Measurements from ENCODE around the gene ZNF532.

ZNF532 gene

DNA sequence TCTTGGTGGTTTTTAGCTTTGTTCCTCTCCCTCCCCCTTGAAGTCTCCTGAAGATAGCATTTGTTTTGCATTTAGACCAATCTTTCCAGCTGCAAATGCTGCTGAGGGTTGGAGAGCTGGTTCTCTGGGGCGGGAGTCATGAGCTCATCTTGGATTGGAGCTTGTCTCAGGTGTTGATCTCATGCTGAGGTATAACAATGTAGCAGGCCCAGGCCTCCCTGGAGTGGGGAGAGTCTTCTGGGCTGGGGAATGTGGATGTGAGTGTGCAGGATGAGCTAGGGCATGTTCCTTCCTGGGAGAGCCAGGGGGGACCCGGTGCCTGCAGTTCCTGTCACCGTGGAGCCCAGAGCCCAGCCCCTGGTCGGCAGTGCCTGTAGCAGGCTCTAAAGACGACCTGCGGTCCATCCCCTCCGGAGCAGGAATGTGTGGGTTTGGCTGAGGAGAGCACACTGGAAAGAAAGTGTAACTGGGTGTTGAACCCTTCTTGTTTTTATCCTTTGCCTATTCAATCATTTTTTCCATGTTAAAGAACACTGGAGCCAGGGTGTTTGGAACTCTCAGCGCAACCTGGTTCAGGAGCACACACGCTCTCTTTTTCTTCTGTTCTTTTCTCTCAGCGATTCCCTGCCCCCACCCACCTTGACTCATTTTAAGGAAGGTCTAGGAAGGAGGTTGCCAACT, 2.7 kb downstream of the ZNF532 start:
- no peak for DNase-seq (ENCODE audit: low read depth in 2 of 2)

DNA sequence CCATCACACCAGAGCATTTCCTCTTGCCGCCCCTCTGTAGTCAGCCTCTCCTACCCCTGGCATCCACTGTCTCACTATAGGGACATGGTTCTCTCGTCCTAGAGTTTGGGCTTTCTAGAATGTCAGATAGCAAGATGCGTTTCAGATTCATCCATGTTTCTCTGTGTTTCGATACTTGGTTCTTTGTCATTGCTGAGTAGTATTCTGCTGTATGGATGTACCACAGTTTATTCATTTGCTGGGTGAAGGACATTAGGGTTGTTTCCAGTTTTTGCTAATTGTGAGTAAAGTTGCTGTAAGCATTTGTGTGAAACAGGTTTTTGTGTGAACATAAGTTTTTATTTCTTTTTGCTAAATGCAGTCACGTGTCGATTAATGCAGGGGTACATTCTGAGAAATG, 3.8 kb downstream of the ZNF532 start:
- no peak for DNase-seq (ENCODE audit: low read depth in 2 of 2)

DNA sequence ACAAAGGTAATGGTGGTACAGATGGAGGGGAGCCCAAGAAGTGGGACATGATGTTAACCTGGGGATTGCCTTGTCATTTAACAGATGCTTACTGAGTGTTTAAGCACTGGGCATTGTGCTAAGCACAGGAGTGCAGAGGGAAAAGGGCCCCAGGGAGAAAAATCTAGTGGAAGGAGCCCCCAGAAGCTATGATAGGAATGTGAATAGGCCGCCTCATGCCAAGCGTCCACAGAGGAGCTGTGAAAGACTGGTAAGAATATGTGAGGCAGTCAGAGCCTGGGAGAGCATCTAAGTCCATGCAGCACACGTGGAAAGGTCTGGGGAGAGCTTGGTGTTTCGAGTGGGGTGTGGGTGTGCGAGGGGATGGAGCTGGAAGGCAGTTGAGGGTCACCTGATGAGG, 5.5 kb downstream of the ZNF532 start:
- DNase-seq (ENCODE audit: low read depth in 2 of 2) = no peak

DNA sequence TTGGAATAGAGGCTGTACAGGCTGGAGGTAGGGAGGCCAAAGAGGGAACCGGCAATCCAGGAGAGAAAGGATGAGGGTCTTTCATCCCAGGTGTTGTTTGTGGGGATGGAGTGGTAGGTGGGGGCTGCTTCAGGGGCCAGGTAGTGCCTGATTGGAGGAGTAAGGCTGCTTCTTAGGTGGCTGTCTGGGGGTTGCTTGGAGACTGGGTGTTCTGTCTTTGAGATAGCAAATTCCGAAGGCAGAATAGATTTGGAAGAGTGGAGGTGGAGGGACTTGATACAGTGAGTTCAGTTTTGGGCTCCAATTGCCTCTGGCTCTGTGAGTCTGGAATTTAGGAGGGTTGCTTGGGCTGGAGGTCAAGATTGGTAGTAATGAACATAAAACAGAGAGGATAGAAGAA, 5.9 kb downstream of the ZNF532 start:
- DNase-seq (ENCODE audit: low read depth in 2 of 2) = no peak

DNA sequence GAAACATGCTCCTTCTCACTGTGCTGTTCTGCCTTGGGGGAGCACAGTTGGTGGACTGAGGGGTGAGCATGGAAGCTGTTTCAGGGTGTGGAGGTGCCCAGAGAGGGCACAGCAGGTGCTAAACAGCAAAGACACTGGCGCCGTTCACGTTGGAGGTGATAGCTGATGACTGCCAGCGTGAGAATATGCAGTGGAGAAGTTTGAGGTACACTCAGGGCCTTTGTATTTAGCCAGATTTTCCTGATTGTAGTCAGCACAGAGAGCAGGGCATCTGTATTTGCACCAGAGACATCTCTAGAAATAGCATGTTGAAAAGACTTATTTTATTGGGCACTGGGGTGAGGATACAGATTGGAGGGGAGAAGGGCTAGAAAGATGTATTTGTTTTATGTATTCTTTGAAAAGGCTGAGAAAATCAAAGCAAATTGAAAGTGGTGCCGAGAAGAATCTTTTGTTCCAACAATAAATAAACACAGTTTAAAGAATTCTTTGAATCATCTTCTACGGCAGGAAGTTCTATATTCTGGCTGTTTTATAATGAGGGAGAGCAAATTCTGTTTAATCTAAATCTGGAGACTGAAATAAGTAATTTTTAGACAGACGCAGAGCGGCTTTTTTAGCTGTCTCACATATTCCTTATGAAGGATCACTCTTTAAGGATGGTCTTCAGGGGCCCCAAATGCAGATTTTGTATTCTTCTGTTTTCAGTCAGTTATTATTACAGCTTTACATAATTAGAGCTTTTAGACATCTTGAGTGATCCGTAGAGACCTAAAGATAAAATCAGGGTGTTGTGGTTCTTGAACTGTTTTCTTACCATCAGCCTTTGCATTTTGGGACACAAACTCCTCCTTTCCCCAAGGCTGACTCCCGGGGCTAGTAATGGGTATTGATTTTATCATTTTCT, 7.1 kb downstream of the ZNF532 start:
- DNase-seq (ENCODE audit: low read depth in 2 of 2) = no peak

DNA sequence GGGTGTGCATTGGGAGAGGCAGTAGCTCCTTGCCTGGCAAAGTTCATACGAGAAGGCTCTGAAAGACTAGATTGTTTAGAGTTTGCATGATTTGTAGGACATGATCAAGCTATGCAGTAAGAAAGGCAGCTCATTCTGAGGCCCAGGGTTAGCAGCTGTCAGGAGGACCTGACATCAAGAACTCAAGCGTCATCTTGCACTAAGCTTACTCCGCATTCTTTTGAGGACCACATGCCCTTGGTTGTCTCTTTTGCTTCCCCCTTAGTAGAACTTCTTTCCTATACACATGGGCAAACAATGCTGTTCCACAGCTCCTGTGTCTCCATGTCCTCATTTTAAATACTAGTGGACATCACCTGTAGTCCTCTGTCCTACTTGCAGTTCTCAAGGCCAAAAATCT, 14.0 kb downstream of the ZNF532 start:
- no peak for DNase-seq (ENCODE audit: low read depth in 2 of 2)

DNA sequence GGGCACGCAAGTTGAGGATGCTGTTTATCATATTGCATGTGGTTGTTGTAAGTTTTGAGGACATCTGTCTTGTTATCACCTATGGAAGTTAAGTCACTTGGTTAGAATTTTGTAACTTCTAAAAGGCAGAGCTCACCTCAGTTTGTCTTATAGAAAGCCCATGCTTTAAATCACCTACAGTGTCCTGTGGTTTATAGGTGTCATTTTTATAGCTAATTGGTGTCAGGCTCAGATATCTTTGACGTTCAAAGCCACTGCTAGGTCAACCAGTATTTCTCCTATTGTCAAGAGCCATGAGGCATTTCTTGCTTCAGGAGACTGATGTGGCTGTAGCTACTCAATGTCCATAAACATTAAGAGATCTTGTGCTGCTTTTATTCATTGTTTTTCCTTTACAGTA, 16.8 kb downstream of the ZNF532 start:
- DNase-seq (ENCODE audit: low read depth in 2 of 2) = no peak

DNA sequence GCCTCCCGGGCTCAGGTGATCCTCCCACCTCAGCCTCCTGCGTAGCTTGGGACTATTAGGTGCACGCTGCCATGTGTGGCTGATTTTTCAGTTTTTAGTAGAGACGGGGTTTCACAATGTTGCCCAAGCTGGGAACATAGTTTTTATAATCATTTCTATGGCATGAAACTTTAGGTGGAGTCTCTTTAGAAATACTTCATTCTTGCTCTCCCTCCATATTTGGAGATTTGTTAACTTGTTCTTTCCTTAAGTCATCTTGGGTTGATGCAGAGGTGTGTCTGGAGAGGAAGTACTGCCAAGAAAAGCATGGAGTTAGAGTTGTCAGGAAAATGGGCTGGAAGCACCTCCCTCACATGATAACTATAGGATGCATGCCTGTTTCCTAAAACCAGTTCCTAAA, 17.4 kb downstream of the ZNF532 start:
- no peak for DNase-seq (ENCODE audit: low read depth in 2 of 2)

DNA sequence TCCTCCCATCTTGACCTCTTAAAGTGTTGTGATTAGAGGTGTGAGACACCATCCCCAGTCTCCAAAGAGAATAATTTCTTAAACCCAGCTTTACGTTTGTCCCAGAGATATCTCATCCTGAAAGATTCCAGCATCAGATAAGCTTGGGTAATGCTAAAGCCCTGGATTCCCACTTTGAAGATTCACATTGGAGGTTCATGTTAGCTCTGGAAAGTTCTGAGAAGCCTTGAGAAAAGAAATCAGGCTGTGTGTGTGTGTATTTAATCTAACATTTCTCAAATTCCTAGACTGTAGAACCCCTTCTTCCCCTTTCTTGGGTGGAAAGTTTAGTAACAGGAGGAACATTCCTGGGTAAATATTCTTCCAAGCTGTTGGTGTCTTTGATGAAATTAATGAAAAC, 18.0 kb downstream of the ZNF532 start:
- no peak for DNase-seq (ENCODE audit: low read depth in 2 of 2)

DNA sequence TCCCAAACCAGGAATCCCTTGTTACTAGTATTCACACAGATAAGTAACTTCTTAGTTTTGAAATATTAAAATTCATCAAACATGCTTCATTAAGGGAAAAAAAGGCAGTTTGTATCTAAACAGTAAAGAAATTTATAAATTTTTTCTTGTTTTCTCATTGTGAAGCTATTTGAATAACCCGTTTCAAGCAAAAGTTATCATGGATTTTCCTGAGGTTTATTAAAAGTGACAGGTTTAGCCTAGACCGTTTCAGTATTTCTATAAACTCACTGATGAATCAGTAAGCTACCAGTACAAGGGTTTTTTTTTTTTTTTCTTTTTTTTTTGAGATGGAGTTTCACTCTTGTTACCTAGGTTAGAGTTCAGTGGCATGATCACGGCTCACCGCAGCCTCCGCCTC, 20.0 kb downstream of the ZNF532 start:
- DNase-seq (ENCODE audit: low read depth in 2 of 2) = no peak

DNA sequence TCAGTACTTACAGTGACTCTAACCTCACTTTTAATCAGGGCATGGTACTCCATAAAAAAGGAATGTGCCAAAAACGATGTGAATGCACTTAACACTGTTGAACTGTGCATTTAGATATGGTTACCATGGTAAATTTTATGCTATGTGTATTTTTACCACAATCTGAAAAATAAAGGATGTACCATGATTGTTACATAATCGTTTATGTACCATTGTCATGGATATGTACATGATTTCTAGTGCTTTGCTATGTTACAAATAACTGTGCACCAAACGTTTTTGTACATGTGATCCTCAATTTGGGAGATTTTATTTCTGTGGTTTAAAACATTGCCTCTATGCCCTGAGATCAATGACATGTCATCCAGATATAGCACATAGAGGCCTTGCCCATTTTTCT, 21.8 kb downstream of the ZNF532 start:
- no peak for DNase-seq (ENCODE audit: low read depth in 2 of 2)

DNA sequence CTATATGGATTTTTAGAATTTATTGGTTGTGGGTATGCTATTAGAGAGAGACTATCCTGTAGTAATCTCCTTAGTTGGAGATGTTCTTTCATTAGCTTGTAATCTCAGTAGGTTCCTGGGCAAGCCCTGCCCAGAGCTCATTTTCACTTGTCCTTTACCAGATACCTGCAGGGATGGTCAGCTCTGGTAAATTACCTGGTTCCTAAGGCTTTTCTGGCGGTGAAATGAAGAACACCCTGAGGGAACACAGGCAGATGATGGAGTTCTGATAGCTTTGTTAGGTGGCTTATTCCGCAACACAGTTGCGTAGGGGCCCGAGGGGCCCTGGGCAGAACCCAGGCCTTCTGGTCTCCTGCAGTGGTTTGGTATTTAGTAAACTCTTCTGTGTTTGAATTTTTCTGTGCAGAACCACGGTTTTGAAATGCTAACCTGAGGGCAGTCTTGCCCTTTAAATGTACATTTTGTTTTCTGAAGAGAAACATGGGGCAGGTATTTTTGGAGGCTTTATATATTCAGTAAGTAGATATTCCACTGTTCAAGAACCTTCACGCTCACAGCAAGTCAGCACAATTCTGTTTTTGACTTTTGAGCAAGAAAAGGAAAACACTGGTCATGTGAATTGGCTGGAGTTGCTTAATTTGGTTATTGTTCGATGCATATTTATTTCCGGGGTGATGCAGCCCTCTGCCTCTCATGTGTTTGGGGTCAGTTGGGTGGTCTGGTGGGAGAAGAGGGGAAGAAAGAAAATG, 22.4 kb downstream of the ZNF532 start:
- DNase-seq (ENCODE audit: low read depth in 2 of 2) = no peak

DNA sequence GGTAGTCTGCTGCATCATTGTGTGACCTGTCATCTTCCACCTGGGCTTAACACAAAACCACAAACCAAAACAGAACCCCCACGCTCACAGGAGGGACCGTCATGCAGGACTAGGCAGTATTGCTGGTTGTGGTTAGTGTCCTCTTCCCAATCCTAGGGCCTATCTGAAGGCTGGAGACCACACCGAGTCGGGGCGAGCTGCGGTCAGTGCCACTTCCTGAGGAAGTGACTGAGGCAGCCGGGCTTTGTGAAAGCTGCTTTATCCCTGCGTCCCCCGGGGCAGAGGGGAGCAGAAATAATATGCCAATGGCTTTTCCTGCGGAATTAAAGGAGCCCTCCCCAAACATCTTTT, 22.9 kb downstream of the ZNF532 start:
- no peak for DNase-seq (ENCODE audit: low read depth in 2 of 2)

DNA sequence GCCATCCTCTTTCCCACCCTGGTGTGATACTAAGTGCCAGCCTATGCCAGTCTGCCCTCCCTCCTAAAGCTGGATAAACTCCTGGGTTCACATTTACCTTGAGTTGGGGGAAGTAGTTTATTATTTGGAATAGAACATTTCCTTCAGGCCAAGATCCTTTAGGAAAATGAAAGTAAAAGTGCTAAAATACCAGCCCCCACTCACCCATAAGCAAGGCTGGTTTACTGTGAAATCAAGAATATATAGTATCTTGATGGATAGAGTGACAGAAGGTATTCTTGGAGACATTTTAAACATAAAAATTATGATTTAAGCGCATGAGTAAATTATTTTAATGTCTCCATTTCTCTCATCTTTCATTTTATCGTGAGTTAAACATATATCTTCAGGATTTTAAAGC, 27.1 kb downstream of the ZNF532 start:
- DNase-seq (ENCODE audit: low read depth in 2 of 2) = no peak

DNA sequence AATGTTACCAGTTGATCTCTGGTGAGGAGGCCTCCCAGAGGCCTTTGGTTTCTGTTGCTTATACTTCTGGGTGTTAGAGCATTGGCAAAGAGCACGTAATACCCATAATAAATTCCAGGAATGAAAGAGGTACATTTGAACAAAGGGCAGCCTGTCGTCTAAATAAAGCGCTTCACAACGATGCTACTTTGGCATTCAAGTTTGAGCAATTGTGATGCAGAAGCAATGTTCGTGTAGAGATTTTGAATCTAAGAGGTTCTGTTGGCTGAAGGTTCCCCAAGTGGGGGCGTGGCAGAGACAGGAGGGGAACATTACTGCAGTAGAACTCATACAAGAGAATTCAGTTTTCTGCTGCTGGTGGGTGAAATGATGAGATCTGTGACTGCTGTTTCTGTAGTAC, 27.8 kb downstream of the ZNF532 start:
- no peak for DNase-seq (ENCODE audit: low read depth in 2 of 2)

DNA sequence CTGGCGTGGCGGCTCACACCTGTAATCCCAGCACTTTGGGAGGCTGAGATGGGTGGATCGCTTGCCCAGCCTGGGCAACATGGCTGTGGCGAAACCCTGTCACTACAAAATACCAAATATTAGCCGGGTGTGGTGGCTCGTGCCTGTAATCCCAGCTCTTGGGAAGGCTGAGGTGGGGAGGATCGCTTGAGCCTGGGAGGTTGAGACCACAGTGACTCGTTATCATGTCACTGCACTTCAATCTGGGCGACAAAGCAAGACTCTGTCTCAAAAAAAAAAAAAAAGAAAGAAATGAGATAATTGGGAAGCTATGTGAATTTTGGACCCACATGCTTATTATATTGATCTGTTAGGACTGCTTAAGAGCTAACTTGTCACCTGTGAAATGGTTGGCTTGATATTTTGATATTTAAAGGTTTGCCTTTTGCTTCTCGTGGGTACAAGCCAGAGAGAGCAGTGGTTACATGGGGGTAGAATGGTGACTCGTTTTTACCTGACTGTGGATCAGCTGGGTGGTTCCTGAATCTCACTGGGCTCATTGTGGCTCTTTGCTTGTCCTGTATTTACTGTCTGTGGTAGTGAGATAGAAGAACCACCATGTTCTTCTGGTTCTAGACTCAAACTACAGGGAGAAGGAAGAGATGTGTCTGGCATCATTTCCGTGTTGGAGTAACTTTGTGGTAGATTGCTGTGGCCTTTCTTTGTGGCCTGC, 28.9 kb downstream of the ZNF532 start:
- no peak for DNase-seq (ENCODE audit: low read depth in 2 of 2)

DNA sequence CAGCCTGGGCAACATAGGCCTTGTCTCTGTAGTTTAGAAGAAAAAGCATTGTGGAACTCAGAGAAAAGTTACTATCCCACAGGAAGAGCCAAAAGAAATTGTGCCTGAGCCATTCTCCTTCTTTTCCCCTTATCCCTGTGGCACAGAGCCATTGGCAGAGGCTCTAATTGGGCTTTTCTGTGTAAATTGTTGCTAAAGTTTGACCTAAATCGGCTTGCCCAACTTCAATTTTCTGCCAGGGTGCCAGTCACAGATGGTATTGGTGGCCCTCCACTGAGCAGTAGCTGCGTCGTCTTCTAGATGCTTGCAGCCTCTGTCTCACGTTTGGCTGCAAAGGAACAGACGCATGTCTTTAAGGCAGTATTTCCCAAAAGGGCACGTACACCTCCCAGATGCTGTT, 30.3 kb downstream of the ZNF532 start:
- DNase-seq (ENCODE audit: low read depth in 2 of 2) = no peak

DNA sequence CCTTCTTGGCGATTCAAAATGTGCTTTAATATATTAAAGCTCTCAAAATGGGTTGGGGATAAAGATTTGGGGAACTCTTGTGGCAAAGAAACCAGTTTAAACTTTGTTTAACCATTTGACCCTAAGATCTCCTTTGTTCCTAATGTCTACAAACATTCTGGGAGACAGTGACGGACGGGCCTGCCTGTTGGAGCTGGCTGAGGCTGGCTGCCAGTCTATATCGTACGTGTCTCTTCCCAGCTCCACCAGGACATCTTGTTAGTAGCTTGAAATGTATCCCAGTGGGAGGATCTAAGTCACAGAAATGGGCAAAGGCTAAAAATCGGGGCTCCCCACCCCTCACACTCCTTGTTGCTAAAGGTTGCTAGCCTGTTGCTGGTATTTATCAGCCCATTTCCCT, 30.7 kb downstream of the ZNF532 start:
- DNase-seq (ENCODE audit: low read depth in 2 of 2) = no peak

DNA sequence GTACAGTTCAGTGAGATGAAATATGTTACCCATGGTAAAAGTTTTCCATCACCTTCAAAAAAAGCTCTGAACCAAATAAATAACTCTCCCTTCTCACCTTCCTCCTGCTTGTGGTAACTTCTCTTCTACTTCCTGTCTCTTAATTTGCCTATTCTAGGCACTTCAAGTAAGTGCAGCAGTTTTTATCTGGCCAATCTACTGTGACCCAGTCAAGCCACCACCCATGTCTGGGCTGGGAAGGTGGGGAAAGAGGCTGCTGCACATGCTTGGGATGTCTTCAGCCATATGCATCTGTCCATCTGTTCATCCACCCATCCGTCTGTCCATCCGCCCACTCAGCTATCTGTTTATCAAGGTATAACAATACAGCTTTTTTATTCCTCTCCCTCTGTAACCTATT, 31.6 kb downstream of the ZNF532 start:
- no peak for DNase-seq (ENCODE audit: low read depth in 2 of 2)

DNA sequence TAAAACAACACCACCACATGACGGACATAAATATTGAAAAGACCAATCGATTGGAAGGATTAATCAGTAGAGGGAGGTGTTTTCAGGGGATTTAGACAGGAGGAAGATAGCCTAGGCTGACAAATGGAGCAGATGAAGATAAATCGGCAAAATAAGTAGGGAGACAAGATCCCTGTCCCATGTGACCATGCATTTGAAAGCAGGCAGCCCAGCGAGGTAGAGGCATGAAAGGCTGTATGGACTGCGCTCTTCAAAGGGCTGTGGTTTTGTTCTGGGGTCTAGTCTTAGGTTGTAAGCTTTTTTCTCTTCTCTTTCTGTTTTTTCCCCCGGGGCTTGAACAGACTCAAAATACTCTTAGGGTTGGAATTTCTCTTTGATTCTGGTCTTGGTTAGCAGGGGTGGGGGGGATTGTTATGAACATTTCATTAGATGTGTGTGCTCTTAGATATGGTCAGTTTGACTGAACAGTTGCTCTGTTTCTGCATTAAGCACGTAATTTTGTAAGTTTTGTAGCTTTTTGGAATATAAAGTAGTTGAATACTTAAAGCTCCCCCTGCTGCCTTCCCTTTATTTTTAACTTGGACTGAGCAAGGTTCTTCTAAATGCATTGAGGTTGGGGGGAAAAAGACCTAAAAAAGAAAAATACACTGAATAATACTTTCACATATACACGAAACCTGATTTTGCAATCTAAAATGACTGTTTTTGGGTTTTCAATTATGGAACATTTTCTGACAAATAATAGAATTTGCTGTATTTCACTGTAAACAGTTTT, 32.2 kb downstream of the ZNF532 start:
- no peak for DNase-seq (ENCODE audit: low read depth in 2 of 2)

DNA sequence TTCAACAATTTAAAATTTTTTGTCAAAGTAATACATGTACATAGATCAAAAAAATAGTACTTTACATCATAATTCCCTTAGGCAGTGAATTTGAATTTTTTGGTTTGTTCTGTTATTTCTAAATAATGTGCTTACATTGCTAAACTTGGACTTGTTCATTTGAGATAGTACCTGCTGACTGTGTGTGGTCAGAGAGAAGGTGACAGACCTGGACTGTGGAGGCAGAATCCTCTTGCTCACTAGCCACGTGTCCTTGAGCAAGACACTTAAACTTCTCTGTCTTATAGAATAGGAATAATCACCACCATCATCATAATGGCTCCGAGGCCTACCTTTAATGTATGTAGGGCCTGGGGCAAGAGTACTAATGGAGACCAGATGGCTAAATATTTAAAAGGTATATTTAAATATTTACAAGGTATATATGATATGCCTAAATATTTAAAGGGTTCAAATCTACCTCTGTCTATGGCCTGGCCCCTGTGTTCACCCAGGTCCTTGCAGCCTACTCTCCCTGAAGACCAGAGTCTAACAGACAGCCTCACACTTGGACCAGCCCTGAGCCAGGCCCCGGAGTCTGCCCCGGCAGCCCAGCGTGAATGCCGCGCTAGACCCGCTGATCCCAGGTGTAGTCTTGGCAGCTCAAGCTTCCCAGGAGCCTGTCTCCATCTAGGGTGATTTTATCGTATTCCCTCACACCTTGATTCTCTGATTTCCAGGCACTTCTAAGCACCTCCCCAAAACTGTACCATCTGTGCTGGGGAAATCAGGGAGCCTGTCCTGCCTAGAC, 33.5 kb downstream of the ZNF532 start:
- no peak for DNase-seq (ENCODE audit: low read depth in 2 of 2)
